Endothelial cell of umbilical vein (primary cell): ENCODE data around the gene A1CF.

ENCODE experiments used
- EZH2 ChIP-seq: IDR thresholded peaks from 2 replicates; pipeline ENCODE4 v1.6.1; 2012; ENCODE audit warnings: borderline replicate concordance, low read depth, mild to moderate bottlenecking, moderate library complexity, low read length, inconsistent platforms; ENCODE audit not compliant: severe bottlenecking
- FOS ChIP-seq: IDR thresholded peaks from 2 replicates; pipeline ENCODE4 v1.6.1; 2011; ENCODE audit warnings: mild to moderate bottlenecking, low read length, moderate library complexity, borderline replicate concordance; ENCODE audit not compliant: insufficient read depth
- GATA2 ChIP-seq: IDR thresholded peaks from 2 replicates; pipeline ENCODE4 v1.7.0; 2011; ENCODE audit warnings: low read depth, mild to moderate bottlenecking, moderate library complexity, mixed read lengths, low read length; ENCODE audit not compliant: insufficient read length, insufficient read depth
- JUN ChIP-seq: IDR thresholded peaks from 2 replicates; pipeline ENCODE4 v1.6.1; 2011; ENCODE audit warnings: borderline replicate concordance, low read depth; ENCODE audit not compliant: insufficient read length, insufficient read depth
- MAX ChIP-seq: IDR thresholded peaks from 2 replicates; pipeline ENCODE4 v1.6.1; 2011; ENCODE audit not compliant: insufficient read depth, insufficient read length
- POLR2A ChIP-seq: IDR thresholded peaks from 2 replicates; pipeline ENCODE4 v1.6.1; 2012; ENCODE audit warnings: low read depth, mild to moderate bottlenecking, control low read depth, low read length
- POLR2AphosphoS5 ChIP-seq: IDR thresholded peaks from 2 replicates; pipeline ENCODE4 v1.6.1; 2012; ENCODE audit warnings: low read depth, mild to moderate bottlenecking, control low read depth, low read length, moderate library complexity; ENCODE audit not compliant: insufficient read depth
- TF ChIP-seq, protein P1 (sequence below), 2 donors: IDR thresholded peaks; 1 replicate in 1 of 2; 2 replicates in 1 of 2; pipeline ENCODE4 v1.5.1; 2011; ENCODE audit warnings: low read length in 2 of 2, mild to moderate bottlenecking in 2 of 2, moderate library complexity in 2 of 2, control low read depth in 1 of 2, inconsistent platforms in 1 of 2, low read depth in 1 of 2; ENCODE audit not compliant: insufficient read depth in 1 of 2; ENCODE audit errors: extremely low read depth in 1 of 2

- TF ChIP-seq, protein P1, sequence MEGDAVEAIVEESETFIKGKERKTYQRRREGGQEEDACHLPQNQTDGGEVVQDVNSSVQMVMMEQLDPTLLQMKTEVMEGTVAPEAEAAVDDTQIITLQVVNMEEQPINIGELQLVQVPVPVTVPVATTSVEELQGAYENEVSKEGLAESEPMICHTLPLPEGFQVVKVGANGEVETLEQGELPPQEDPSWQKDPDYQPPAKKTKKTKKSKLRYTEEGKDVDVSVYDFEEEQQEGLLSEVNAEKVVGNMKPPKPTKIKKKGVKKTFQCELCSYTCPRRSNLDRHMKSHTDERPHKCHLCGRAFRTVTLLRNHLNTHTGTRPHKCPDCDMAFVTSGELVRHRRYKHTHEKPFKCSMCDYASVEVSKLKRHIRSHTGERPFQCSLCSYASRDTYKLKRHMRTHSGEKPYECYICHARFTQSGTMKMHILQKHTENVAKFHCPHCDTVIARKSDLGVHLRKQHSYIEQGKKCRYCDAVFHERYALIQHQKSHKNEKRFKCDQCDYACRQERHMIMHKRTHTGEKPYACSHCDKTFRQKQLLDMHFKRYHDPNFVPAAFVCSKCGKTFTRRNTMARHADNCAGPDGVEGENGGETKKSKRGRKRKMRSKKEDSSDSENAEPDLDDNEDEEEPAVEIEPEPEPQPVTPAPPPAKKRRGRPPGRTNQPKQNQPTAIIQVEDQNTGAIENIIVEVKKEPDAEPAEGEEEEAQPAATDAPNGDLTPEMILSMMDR (IDR thresholded peaks at IDR 0.05; ENCODE audit: extremely low read depth in 1 of 2, insufficient read depth in 1 of 2, low read depth in 1 of 2, low read length in 2 of 2): no peak
- no peak for TF ChIP-seq EZH2
- no peak for TF ChIP-seq POLR2AphosphoS5
- TF ChIP-seq MAX: no peak
- TF ChIP-seq GATA2: no peak
- TF ChIP-seq JUN: no peak
- no peak for TF ChIP-seq FOS
- no peak for TF ChIP-seq POLR2A
These were observed 85.8 kb downstream of the A1CF start for GRCh38 chr10:50799595-50799994.
